Right ventricle myocardium inferior (tissue), 1 donor: ENCODE measurements around the gene PCARE. TPM values are rescaled to one million over a fixed set of nuclear protein-coding genes. Genes with fewer than 3 reads are reported as not detected.
"Not testable (repeated sequence)": the region's sequence is repeated elsewhere in the genome, so short reads cannot be mapped to it uniquely, and the experiment has no call there.

ENCODE experiments used
- ATAC-seq: fragments of 200-7000 bp; cut with Tn5 transposase; one replicate; pipeline ENCODE4 v1.9.1; 2020; ENCODE audit warnings: mild to moderate bottlenecking, moderate library complexity
- DNase-seq: peaks from one replicate; pipeline ENCODE4 v3.0.0; 2021; ENCODE audit errors: missing footprints
- intact Hi-C: fragments of 100-400 bp; cut with DNase I; formaldehyde crosslinking; loops from one replicate; pipeline ENCODE4 v1.11.0; 2022
- total RNA-seq: library from RNA; stranded (reverse); fragmentation: NEBNext Ultra II Directional; extraction: Animal tissue kit (Norgen Biotek cat#: 25700); gene quantifications from one replicate; pipeline ENCODE4 v1.2.1, GENCODE V29; 2021
- donor health status: DM: no; HTN: yes; CAD: no; lungs with severe emphysema.

PCARE gene
- total RNA-seq, 1 donor from 2014 or later, result 0.51 TPM

DNA sequence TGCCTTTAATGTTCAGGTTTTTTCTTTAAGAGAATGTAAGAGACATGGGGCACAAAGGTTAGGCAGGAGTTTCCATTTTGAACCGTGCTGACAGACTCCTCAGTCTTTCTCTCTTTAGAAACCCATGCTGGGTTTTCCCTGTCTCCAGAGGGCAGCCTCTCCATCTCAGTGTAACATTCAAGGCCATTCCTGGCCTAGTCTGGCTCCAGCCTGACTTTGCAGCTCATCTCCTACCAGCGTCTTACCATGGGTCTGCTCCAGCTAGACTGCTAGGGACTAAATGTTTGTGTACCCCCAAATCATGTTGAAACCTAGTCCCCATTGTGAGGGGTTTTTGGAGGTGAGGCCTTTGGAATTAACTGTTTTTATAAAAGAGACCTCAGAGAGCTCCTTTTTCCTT is 31.1 kb upstream of the PCARE start:
- ATAC-seq, result no peak
- intact Hi-C loops, result no loop called here
- DNase-seq, result no peak

DNA sequence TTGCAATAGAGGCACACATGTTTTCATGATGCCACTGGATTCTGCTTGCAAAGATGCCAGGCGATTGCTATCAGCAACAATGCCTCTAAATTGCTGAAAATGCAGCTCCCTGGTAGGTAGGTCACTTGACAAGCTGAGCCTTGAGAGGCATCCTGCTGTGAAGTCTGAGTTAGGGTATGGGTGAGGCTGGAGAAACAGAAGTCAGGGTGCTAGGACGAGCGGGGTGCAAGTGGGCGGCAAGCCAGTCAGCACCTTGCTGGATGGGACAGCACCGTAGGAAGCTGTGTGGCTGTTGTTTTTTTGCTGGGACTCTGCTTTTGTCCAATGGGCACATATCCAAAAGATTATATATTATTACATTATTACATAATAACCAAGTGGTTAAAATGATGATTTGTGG is 30.4 kb upstream of the PCARE start:
- no peak for DNase-seq
- intact Hi-C loops, result no loop called here
- ATAC-seq, result no peak

DNA sequence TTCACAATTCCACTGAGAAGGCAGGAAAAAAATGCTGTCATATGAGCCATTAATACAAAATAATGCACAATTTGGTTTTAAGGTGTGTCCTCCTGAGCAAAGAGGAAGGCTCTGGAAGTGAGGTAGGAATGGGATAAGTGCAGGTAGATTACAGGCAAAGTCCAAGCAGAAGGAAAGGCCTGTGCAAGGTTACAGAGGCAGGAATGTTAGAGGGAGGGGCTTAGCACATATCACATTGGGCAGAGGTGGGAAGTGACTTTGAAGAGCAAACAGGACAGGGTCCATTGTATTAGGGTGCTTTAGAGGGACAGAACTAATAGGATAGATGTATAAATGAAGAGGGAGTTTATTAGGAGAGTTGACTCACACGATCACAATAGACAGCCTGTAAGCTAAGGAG is 26.2 kb upstream of the PCARE start:
- no peak for ATAC-seq
- intact Hi-C loops, result no loop called here

DNA sequence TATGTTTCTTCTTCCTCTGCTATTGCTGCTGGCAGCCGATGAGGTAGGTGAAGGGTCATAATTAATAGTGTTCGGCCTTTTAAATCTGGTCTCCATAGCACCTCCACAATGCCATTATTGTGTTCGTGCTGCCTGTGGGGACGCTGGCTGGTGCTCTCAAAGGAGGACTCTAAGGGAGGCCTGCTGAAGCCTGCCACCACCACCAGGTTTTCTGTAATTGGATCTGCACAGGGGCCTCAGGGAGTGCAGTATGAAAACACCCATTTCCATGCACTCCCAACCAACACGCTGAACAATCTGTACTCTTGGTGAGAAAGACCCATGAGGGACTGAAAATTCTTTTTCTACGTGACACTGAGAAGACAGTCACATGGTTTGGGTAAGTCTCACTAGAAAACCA is 23.2 kb upstream of the PCARE start:
- no peak for DNase-seq
- intact Hi-C loops, result no loop called here
- ATAC-seq, result no peak

More for the DNA sequence above, 26.2 kb upstream of the PCARE start:
- DNase-seq, result no peak

DNA sequence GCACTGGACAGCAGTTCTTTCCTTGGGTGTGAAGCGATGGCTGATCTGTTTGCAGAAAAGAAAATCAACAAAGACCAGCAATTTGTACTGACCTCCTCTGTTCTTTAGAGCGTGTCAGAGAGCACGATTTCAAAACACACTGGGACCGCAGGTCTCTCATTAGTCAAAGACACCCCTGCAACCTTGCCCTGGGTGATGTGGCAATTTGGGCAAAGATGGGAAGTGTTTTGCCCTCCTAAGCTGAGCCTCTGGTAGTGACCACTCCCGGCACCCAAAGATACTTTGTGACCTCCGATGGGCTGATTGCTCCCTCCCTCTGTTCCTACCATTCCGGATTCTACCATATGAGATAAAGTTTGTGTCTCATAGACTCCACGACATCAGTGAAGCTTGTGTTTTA is 22.6 kb upstream of the PCARE start:
- DNase-seq (no peak), ATAC-seq (no peak)
- intact Hi-C loops, result no loop called here

DNA sequence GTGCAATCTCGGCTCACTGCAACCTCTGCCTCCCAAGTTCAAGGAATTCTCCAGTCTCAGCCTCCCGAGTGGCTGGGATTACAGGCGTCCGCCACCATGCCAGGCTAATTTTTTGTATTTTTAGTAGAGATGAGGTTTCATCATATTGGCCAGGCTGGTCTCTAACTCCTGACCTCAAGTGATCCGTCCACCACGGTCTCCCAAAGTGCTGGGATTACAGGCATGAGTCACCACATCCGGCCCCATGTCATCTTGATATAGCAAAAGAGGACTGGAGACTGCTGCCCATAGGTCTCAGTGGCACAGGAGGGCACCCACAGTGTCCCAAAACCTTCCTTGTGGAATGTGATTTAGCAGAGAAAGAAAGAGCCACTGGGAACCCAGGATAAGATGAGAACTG is 16.0 kb upstream of the PCARE start:
- DNase-seq, ATAC-seq, intact Hi-C loops: not testable (repeated sequence)

DNA sequence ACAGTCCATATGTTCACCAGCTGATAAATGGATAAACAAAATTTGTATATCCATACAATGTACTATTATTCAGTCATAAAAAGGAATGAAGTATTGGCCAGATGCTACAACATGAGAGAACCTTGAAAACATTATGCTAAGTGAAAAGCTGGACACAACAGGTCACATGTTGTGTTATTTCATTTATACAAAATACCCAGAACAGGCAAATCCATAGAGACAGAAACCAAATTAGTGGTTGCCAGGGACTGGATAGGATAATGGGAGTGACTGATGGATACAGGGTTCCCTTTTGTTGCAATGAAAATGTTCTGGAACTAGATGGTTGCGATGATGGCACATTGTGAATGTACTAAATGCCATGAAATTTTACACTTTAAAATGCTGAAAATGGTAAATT is 10.2 kb upstream of the PCARE start:
- no peak for ATAC-seq
- no peak for DNase-seq
- intact Hi-C loops, result no loop called here

DNA sequence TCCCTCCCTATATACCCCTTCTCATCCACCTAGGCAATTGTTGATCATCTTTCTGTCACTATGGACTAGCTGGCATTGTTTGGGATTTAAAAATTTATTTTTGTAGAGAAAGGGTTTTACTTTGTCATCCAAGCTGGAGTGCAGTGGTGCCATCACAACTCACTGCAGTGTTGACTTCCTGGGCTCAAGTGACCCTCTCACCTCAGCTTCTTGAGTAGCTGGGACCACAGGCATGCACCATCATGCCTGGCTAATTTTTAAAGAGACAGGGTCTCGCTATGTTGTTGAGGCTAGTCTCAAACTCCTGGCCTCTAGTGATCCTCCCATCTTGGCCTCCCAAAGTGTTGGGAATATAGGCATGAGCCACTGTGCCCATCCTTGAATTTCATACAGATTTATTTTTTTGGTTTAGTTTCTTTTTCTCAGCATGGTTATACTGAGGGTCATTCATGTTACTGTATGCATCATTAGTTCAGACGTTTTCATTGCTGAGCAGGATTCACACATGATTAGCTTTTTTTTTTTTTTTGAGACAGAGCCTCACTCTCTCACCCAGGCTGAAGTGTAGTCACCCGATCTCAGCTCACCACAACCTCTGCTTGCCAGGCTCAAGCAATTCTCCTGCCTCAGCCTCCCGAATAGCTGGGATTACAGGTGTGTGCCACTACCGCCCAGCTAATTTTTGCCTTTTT is 8.6 kb upstream of the PCARE start:
- DNase-seq, result no peak
- intact Hi-C loops, result no loop called here
- no peak for ATAC-seq

DNA sequence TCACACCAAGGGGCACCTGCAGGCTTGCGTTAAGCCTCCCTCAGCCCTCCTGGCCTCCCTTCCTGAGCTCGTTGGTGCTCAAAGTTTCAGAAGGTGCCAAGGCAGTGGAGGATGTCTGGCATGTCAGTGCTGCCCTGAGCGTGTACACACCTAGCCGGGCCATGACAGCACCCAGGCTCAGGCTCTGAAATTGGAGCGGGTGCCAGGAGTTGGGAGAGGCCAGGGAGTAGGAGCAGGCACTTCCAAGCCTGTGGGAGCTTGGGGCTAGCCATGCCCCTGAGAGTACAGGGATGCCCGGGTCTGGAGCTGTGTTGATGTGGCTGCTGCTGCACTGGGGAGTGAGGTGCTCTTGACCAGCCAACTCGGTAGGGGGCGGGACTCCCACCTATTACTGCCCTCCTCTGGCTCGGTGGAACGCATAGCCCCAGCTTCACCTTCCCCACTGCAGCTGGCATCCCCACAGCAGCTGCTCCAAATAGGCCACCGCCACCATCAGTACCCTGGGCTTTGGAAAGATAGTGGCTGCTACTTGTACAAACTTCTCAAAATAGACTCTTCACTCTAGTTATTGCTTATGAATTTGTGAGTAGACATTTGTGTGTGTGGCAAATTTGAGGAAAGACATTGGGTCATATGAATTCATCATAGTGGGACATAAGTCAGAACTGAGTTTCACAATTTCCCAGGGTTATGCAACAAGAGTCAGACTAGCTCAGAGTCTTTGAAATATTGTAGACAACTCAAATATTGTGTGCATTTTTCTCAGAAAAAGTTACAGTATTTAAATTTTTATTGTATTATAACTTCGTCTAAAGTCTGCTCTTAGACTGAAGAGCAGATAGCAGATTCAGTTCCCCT is 6.8 kb upstream of the PCARE start:
- intact Hi-C loops, result no loop called here
- ATAC-seq (no peak), DNase-seq (no peak)

DNA sequence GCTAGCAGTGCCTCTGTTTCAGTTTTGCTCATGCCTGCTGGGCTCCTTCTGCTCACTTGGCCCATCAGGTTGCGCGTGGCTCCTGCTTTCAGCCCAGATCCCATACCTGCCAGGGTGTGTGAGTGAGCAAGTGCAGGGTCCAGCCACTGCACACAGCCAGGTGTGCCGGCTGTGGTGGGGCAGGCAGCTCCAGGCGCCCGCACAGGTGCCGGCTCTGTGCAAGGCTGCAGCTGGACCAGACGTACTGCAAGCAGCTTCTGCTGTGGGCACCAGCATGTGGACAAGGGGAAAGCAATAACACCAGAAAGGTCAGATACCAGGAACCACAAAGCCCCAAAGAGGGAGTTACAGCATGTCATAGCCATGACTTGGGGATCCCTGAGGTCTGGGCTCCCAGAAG is 5.6 kb upstream of the PCARE start:
- ATAC-seq (no peak), DNase-seq (no peak)
- intact Hi-C loops, result no loop called here

DNA sequence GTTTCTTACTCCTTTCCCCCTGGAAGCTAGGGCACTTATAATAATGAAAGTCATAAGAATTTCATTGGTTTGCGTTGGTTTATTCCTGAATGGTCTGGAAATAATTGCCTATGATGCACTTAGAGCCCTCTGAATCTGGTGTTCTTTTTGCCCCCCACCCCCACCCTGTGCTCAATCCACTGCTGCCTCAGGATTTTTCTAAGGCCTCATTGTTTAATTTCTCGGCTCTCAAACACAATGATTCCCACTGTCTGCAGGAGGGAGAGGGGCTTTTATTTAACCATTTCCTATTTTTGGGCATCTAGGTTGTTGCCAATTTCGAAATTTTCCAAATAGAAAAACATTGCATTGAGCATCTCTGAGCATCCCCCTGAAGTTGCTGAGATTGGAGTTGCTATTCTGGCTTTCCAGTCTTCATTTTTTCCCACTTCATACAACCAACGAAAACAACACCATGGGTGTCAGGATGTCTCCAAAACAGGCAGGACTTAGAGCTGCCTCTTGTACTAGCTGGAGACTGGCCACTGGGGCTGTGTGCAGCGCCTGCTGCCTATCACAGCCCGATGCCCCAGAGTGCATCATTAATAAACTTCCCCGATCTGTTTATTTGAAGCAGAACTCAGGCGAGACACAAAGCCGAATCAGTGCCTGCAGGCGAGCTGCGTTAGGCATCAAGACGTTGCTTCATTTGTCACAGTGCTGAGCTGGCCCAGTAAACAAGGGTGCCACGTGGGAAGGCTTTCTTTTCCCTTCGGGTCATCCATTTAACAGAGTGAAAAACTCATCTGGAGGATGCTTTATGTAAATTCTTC is 1.8 kb upstream of the PCARE start:
- intact Hi-C loops, result no loop called here
- DNase-seq (no peak), ATAC-seq (no peak)

DNA sequence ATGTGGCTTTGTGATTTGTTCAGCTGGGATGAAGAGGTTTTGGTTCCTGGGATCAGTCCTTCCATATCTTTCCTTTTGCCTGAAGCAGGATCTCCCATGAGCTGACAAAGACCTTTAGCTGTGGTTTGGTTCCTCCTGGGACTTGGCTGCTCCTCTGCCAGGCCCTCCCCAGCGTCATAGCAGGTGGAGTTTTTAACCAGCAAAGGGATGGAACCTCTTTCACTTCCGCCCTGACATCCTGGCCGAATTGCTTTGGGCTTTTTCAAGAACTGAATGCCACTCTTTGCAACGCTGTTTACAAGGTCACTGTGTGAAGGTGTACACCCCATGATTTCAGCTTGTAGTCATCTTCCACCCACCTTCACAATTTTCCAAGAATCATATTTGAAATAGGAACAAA is 390 bp downstream of the PCARE start:
- ATAC-seq (no peak), DNase-seq (no peak)
- intact Hi-C loops, result no loop called here

DNA sequence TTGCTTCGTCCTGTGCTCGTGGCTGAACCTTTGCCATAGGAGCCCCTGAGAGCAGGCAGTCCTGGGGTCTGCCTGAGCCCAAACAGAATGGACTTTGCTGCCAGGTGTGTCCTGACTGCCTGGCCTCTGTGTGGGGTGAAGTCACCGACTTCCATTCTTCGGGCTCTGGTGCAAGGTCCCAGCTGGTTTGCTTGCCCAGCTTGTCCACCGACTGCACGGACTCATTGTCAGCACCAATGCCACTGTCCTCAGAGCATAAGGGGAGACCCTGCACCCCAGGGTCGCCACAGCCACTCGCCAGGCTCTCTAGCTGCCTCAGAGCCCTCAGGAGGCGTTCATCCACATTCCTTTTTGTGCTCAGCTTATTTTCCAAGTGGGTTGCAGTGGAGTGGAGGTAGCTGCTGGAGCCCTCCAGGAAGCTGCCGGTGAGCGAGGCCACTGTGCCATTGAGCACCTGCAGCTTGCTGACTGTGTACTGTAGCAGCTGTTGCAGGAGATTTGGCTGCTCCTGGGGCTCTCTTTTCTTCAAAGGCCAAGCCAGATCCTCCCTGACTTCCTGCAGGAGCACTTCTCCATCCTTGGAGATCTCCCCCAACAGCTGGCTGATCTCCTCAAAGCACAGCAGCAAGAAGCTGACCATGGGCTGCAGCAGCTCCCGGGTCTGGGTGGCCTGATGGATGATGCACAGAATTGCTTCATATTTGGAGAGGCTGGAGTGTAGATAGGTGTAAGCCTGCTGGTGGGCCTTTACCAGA is 1.2 kb downstream of the PCARE start:
- ATAC-seq, result no peak
- intact Hi-C loops, result no loop called here
- no peak for DNase-seq

DNA sequence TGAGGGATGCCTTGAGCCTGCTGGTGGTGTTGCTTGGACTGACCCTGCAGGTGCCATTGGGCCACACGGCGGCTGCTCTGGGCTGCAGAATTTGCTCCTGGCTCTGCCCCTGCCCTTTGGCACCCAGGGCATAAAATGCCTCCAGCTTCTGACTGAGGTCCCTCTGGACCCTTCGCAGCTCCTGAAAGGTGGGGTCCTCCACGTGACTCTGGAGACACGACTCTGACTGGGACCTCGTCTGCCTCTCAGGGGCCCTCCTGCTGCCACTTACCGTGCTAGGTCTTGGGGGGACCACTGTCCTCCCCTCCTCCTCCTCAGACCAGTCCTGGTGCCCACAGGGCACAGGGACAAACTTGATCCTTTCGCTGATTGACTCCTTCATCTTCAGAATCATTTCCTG is 2.1 kb downstream of the PCARE start:
- no peak for ATAC-seq
- no peak for DNase-seq
- intact Hi-C loops, result no loop called here

DNA sequence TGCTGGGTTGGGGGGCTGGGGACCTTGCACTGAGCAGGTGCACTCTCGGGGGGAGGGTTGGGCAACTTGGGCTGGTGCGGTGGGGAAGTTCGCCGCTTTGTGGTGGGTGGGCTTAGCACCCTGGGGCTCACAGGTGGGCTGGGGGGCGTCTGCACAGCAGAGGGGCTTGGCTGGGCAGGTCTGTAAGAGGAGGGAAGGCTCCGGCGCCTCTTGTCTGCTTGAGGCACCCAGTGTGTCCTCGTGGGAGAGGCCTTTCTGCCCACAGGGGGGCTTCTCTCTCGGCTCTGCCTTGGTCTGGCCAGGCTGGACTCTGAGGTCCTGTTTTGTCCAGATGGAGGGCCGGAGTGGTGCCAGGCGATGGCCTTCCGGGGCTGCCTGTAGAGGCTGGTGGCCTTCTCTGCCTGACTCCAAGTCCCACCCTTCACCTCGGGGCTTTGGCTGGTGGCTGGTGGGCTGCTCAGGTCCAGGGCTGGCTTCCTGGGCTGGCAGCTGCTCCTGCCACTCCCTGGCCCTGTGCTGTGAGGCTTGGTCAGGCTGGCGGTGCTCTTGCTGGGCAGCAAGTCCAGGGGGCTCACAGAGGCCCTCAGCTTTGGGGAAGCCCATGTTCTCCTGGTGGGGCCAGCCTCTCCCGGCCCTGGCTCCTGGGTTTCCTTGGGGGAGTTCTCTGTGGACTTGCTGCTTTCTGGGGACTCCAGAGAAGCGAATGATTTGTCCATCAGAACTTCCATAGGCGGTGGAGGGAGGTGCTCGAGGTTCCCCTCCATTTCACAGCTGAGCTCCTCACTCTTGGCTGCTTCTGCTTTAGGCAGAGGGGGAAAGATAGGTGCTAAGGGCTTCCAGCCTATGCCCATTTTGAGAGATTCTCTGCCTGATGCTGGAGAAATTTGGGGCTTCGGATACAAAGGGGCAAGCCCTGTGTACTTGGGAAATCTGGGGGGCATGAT is 3.0 kb downstream of the PCARE start:
- intact Hi-C loops, result no loop called here
- DNase-seq (no peak), ATAC-seq (no peak)

DNA sequence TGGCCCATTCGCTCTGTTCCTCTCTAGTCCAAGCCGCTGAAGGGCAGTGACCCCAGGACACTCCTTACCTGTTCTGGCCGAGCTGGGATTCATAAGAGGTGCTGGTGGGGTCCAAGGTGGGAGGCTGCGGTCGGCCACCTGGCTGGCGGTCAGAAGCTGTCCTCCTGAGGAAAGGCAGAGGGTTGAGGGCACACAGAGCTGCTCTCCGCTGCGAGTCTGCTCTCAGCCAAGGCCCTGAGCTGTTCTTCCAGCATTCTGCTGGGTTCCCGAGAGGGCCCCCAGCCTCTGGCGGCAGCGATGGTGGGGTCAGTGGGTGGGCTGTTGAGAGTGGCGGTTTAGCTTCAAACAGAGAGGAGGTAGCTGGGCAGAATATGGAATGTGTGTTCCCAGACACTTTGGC is 3.8 kb downstream of the PCARE start:
- ATAC-seq (no peak), DNase-seq (no peak)
- intact Hi-C loops, result no loop called here

DNA sequence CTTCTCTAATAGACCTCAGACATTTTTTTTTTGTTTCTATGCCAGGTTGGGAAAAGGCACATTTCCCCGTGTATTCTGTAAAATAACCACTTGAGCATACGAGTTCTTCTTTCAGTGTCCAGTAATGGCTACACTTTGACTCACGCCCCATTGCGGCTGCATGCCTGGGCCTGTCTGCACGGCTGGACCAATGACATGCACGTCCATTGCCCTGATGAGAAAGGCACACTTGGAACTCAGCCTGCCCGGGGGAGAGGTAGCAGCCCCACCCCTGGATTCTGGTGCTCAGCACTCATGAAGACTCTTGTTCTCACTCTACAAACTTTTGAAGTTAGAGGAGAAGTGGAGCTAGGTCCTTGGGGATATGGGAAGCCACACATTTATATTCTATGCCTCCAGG is 5.8 kb downstream of the PCARE start:
- intact Hi-C loops, result no loop called here
- ATAC-seq, result no peak

DNA sequence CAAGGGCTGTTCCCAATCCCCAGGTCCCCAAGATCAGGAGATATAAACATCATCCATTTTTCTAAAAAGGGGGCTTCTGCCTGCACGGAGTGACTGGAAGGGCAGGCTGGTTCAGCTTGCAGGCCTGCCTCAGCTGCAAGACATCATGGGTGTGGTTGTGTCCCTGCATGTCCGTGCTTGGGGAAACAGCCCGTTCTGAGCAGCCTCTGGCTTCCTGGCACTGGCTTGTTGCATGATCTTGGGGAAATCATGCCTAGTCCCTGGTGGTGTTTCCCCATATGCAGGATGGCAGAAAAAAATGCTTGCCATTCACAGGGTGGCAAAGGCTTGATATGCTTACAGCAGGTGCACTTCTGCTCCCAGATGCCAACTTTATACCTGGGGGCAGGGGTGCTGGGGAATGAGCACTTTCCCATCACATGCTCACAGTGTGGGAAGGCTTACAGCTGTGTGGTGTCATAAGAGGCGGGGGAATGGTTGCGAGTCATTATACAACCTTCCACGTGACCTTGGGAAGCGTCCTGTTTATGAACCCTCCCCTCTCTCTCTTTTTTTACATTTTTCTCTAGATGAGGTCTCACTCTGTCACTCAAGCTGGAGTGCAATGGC is 7.2 kb downstream of the PCARE start:
- intact Hi-C loops, result no loop called here
- DNase-seq, result no peak
- no peak for ATAC-seq

More for the DNA sequence above, 5.8 kb downstream of the PCARE start:
- no peak for DNase-seq
